ENCODE data around the gene AGAP1. TPM values are rescaled to one million over a fixed set of nuclear protein-coding genes. Genes with fewer than 3 reads are reported as not detected.

The AGAP1 gene
- total RNA-seq, 1 donor from 2014 or later = 39.4 TPM

- peaks cover 3% of the 10 kb centered on the region for H3K27me3 ChIP-seq (ENCODE audit: insufficient read depth, low read length)
- H4K20me1 ChIP-seq (ENCODE audit: insufficient read depth, low read length) = no peaks in the 10 kb centered on the region
- no peaks in the 10 kb centered on the region for H3K36me3 ChIP-seq (ENCODE audit: insufficient read depth, low read length)
- no peaks in the 10 kb centered on the region for H3K4me1 ChIP-seq (ENCODE audit: insufficient read depth, low read length)
- no peak for TF ChIP-seq CTCF (IDR thresholded peaks at IDR 0.05; ENCODE audit: insufficient read depth, low read depth, low read length)
- no peak for TF ChIP-seq EZH2 (IDR thresholded peaks at IDR 0.05; ENCODE audit: insufficient read depth, low read length)
- Mint-ChIP-seq H3K27ac (ENCODE audit: unreplicated experiment) (no peak overlapping the region), H3K4me3 (ENCODE audit: unreplicated experiment) (no peak overlapping the region), H3K36me3 (ENCODE audit: low read depth, unreplicated experiment) (no peaks in the 10 kb centered on the region), H3K4me1 (ENCODE audit: low read depth, unreplicated experiment) (peaks cover 2% of the 10 kb centered on the region), H3K27me3 (ENCODE audit: low read depth, unreplicated experiment) (peaks cover 3% of the 10 kb centered on the region), H3K9me3 (ENCODE audit: unreplicated experiment) (peaks cover 3% of the 10 kb centered on the region)
- H2AFZ ChIP-seq (ENCODE audit: low read depth, low read length) = no peak overlapping the region
- no peaks in the 10 kb centered on the region for H3K9me3 ChIP-seq (ENCODE audit: insufficient read depth, low read depth, low read length)
- no peak overlapping the region for H3K4me3 ChIP-seq (ENCODE audit: insufficient read depth, low read depth, low read length)
- no peak for FAIRE-seq
- no peak overlapping the region for H3K27ac ChIP-seq (ENCODE audit: low read depth, low read length)
- no peak for DNase-seq (ENCODE audit: low read depth)
- no peak overlapping the region for H3K4me2 ChIP-seq (ENCODE audit: low read length)
- no peaks in the 10 kb centered on the region for H3K79me2 ChIP-seq (ENCODE audit: insufficient read depth, low read length)
- no peak overlapping the region for H3K9ac ChIP-seq (ENCODE audit: low read length)
These were observed 14.2 kb upstream of the AGAP1 start for GRCh38 chr2:235479604-235480003.

GRCh38 chr2:235480614-235481013 is 13.2 kb upstream of the AGAP1 start:
- Mint-ChIP-seq H3K36me3 (ENCODE audit: low read depth, unreplicated experiment) (no peaks in the 10 kb centered on the region), H3K27ac (ENCODE audit: unreplicated experiment) (no peak overlapping the region), H3K27me3 (ENCODE audit: low read depth, unreplicated experiment) (peaks cover 3% of the 10 kb centered on the region), H3K4me1 (ENCODE audit: low read depth, unreplicated experiment) (peaks cover 2% of the 10 kb centered on the region), H3K9me3 (ENCODE audit: unreplicated experiment) (peaks cover 5% of the 10 kb centered on the region), H3K4me3 (ENCODE audit: unreplicated experiment) (no peak overlapping the region)
- no peaks in the 10 kb centered on the region for H4K20me1 ChIP-seq (ENCODE audit: insufficient read depth, low read length)
- no peak overlapping the region for H3K9ac ChIP-seq (ENCODE audit: low read length)
- no peaks in the 10 kb centered on the region for H3K9me3 ChIP-seq (ENCODE audit: insufficient read depth, low read depth, low read length)
- no peaks in the 10 kb centered on the region for H3K36me3 ChIP-seq (ENCODE audit: insufficient read depth, low read length)
- peaks cover 8% of the 10 kb centered on the region for H3K27me3 ChIP-seq (ENCODE audit: insufficient read depth, low read length)
- no peak for DNase-seq (ENCODE audit: low read depth)
- no peaks in the 10 kb centered on the region for H3K4me1 ChIP-seq (ENCODE audit: insufficient read depth, low read length)
- H3K27ac ChIP-seq (ENCODE audit: low read depth, low read length) = no peak overlapping the region
- no peak overlapping the region for H3K4me2 ChIP-seq (ENCODE audit: low read length)
- H2AFZ ChIP-seq (ENCODE audit: low read depth, low read length) = no peak overlapping the region
- H3K79me2 ChIP-seq (ENCODE audit: insufficient read depth, low read length) = no peaks in the 10 kb centered on the region
- H3K4me3 ChIP-seq (ENCODE audit: insufficient read depth, low read depth, low read length) = no peak overlapping the region
- no peak for FAIRE-seq
- TF ChIP-seq CTCF (IDR thresholded peaks at IDR 0.05; ENCODE audit: insufficient read depth, low read depth, low read length) (no peak), EZH2 (IDR thresholded peaks at IDR 0.05; ENCODE audit: insufficient read depth, low read length) (no peak)

- no peak overlapping the region for H3K4me3 Mint-ChIP-seq (ENCODE audit: unreplicated experiment)
- Histone ChIP-seq H3K9me3 (ENCODE audit: insufficient read depth, low read depth, low read length) (no peaks in the 10 kb centered on the region), H3K4me3 (ENCODE audit: insufficient read depth, low read depth, low read length) (no peak overlapping the region), H3K4me2 (ENCODE audit: low read length) (no peak overlapping the region), H3K27ac (ENCODE audit: low read depth, low read length) (no peak overlapping the region), H4K20me1 (ENCODE audit: insufficient read depth, low read length) (no peaks in the 10 kb centered on the region), H3K79me2 (ENCODE audit: insufficient read depth, low read length) (no peaks in the 10 kb centered on the region), H3K27me3 (ENCODE audit: insufficient read depth, low read length) (peaks cover 15% of the 10 kb centered on the region), H3K9ac (ENCODE audit: low read length) (no peak overlapping the region), H3K36me3 (ENCODE audit: insufficient read depth, low read length) (no peaks in the 10 kb centered on the region), H2AFZ (ENCODE audit: low read depth, low read length) (no peak overlapping the region), H3K4me1 (ENCODE audit: insufficient read depth, low read length) (no peaks in the 10 kb centered on the region)
- H3K4me1 Mint-ChIP-seq (ENCODE audit: low read depth, unreplicated experiment) = peaks cover 2% of the 10 kb centered on the region
- no peak overlapping the region for H3K27ac Mint-ChIP-seq (ENCODE audit: unreplicated experiment)
- peaks cover 13% of the 10 kb centered on the region for H3K9me3 Mint-ChIP-seq (ENCODE audit: unreplicated experiment)
- peaks cover 5% of the 10 kb centered on the region for H3K27me3 Mint-ChIP-seq (ENCODE audit: low read depth, unreplicated experiment)
- no peaks in the 10 kb centered on the region for H3K36me3 Mint-ChIP-seq (ENCODE audit: low read depth, unreplicated experiment)
- DNase-seq (ENCODE audit: low read depth) = no peak
- TF ChIP-seq CTCF (IDR thresholded peaks at IDR 0.05; ENCODE audit: insufficient read depth, low read depth, low read length) = no peak
- TF ChIP-seq EZH2 (IDR thresholded peaks at IDR 0.05; ENCODE audit: insufficient read depth, low read length) = no peak
- no peak for FAIRE-seq
These were observed 10.5 kb upstream of the AGAP1 start for GRCh38 chr2:235483313-235483712.
